ENCODE data around the gene ACTR2. TPM values are rescaled to one million over a fixed set of nuclear protein-coding genes. Genes with fewer than 3 reads are reported as not detected.
A peak's percentile ranks its signal among the peaks of the same experiment; 100 is the strongest.
"Not testable (repeated sequence)": the region's sequence is repeated elsewhere in the genome, so short reads cannot be mapped to it uniquely, and the experiment has no call there.

Gene ACTR2
- polyA plus RNA-seq (2013, experiment 1 of 2) = 104 TPM
- polyA plus RNA-seq (2013, experiment 2 of 2) = 104 TPM

- H3K4me2 ChIP-seq (ENCODE audit: low read length) = peak within 1 kb of the TSS; percentile 90
- H3K23ac ChIP-seq (ENCODE audit: low read length) = peak within 1 kb of the TSS; percentile 4
- H3K56ac ChIP-seq (ENCODE audit: low read length) = peak within 1 kb of the TSS; percentile 98
- H3K9ac ChIP-seq (ENCODE audit: low read length) = peak within 1 kb of the TSS; percentile 93
- H3K4me1 ChIP-seq (ENCODE audit: control insufficient read depth, low read depth, low read length) = no peaks in the 10 kb centered on the region
- H3K27ac ChIP-seq (ENCODE audit: low read depth, low read length) = peak within 1 kb of the TSS; percentile 89
- H2BK5ac ChIP-seq (ENCODE audit: low read length) = peak within 1 kb of the TSS; percentile 77
- no peak within 1 kb of the TSS for H2AK5ac ChIP-seq (ENCODE audit: low read length)
- H4K5ac ChIP-seq (ENCODE audit: low read length) = no peak within 1 kb of the TSS
- DNase-seq = peak; percentile 98
- H3K27me3 ChIP-seq (ENCODE audit: insufficient read depth, low read length, poor library complexity) = no peaks in the 10 kb centered on the region
- H3K36me3 ChIP-seq (ENCODE audit: control insufficient read depth, insufficient read depth, low read length) = no peaks in the 10 kb centered on the region
- peak within 1 kb of the TSS; percentile 70 for H3K18ac ChIP-seq (ENCODE audit: low read length)
- H3K79me2 ChIP-seq (ENCODE audit: control insufficient read depth, insufficient read depth, low read length) = peaks cover 29% of the 10 kb centered on the region
- peak within 1 kb of the TSS; percentile 54 for H2BK120ac ChIP-seq (ENCODE audit: low read depth, low read length)
- no CpG with 5 or more reads among the region's 82 CpGs for WGBS (ENCODE audit: extremely low coverage, insufficient coverage, low lambda C conversion rate)
- H4K8ac ChIP-seq (ENCODE audit: low read depth, low read length) = peak within 1 kb of the TSS; percentile 1
- H3K4me3 ChIP-seq (ENCODE audit: low read length) = peak within 1 kb of the TSS; percentile 71
- peaks cover 7% of the 10 kb centered on the region for H3K79me1 ChIP-seq (ENCODE audit: low read length)
- peak within 1 kb of the TSS; percentile 82 for H3K4ac ChIP-seq (ENCODE audit: low read depth, low read length)
- H2BK15ac ChIP-seq (replicated peaks; ENCODE audit: low read depth) = no peak within 1 kb of the TSS
Measured at GRCh38 chr2:65227456-65228262, at the start of gene ACTR2. ACTR2 (plus strand) TSS chr2:65227831; CDS start chr2:65227910, 79 bp downstream.

GRCh38 chr2:65182570-65182969 is 45.1 kb upstream of the ACTR2 start:
- Histone ChIP-seq H2BK15ac (replicated peaks; ENCODE audit: low read depth) (no peak overlapping the region), H2BK120ac (ENCODE audit: low read depth, low read length) (no peak overlapping the region), H3K27me3 (ENCODE audit: insufficient read depth, low read length, poor library complexity) (no peaks in the 10 kb centered on the region), H2BK5ac (ENCODE audit: low read length) (no peak overlapping the region), H3K18ac (ENCODE audit: low read length) (no peak overlapping the region), H3K79me2 (ENCODE audit: control insufficient read depth, insufficient read depth, low read length) (no peaks in the 10 kb centered on the region), H3K4me3 (ENCODE audit: low read length) (no peak overlapping the region), H3K56ac (ENCODE audit: low read length) (no peak overlapping the region), H3K23ac (ENCODE audit: low read length) (no peak overlapping the region), H2AK5ac (ENCODE audit: low read length) (no peak overlapping the region), H3K9ac (ENCODE audit: low read length) (no peak overlapping the region), H3K4me2 (ENCODE audit: low read length) (no peak overlapping the region), H3K36me3 (ENCODE audit: control insufficient read depth, insufficient read depth, low read length) (no peaks in the 10 kb centered on the region), H3K4me1 (ENCODE audit: control insufficient read depth, low read depth, low read length) (peaks cover 2% of the 10 kb centered on the region), H4K5ac (ENCODE audit: low read length) (no peak overlapping the region), H3K79me1 (ENCODE audit: low read length) (no peaks in the 10 kb centered on the region), H4K8ac (ENCODE audit: low read depth, low read length) (no peak overlapping the region), H3K4ac (ENCODE audit: low read depth, low read length) (no peak overlapping the region), H3K27ac (ENCODE audit: low read depth, low read length) (no peak overlapping the region)
- no CpG with 5 or more reads among the region's 5 CpGs for WGBS (ENCODE audit: extremely low coverage, insufficient coverage, low lambda C conversion rate)
- no peak for DNase-seq

GRCh38 chr2:65183406-65183805 is 44.2 kb upstream of the ACTR2 start:
- H4K5ac ChIP-seq (ENCODE audit: low read length); H2BK5ac ChIP-seq (ENCODE audit: low read length); H3K4me3 ChIP-seq (ENCODE audit: low read length); H3K56ac ChIP-seq (ENCODE audit: low read length); H3K27me3 ChIP-seq (ENCODE audit: insufficient read depth, low read length, poor library complexity); H2AK5ac ChIP-seq (ENCODE audit: low read length); H4K8ac ChIP-seq (ENCODE audit: low read depth, low read length); H3K9ac ChIP-seq (ENCODE audit: low read length); DNase-seq; H3K79me2 ChIP-seq (ENCODE audit: control insufficient read depth, insufficient read depth, low read length); H3K4ac ChIP-seq (ENCODE audit: low read depth, low read length); H3K36me3 ChIP-seq (ENCODE audit: control insufficient read depth, insufficient read depth, low read length); H3K18ac ChIP-seq (ENCODE audit: low read length); H3K4me1 ChIP-seq (ENCODE audit: control insufficient read depth, low read depth, low read length); H3K79me1 ChIP-seq (ENCODE audit: low read length); H3K27ac ChIP-seq (ENCODE audit: low read depth, low read length); H2BK15ac ChIP-seq (replicated peaks; ENCODE audit: low read depth); H3K4me2 ChIP-seq (ENCODE audit: low read length); H3K23ac ChIP-seq (ENCODE audit: low read length); H2BK120ac ChIP-seq (ENCODE audit: low read depth, low read length): not testable (repeated sequence)
- WGBS (ENCODE audit: extremely low coverage, insufficient coverage, low lambda C conversion rate) = no CpG with 5 or more reads among the region's 4 CpGs

- Histone ChIP-seq H3K4me1 (ENCODE audit: control insufficient read depth, low read depth, low read length) (peaks cover 2% of the 10 kb centered on the region), H2BK5ac (ENCODE audit: low read length) (no peak overlapping the region), H3K23ac (ENCODE audit: low read length) (no peak overlapping the region), H3K36me3 (ENCODE audit: control insufficient read depth, insufficient read depth, low read length) (no peaks in the 10 kb centered on the region), H2BK15ac (replicated peaks; ENCODE audit: low read depth) (no peak overlapping the region), H3K9ac (ENCODE audit: low read length) (no peak overlapping the region), H4K5ac (ENCODE audit: low read length) (no peak overlapping the region), H2AK5ac (ENCODE audit: low read length) (no peak overlapping the region), H3K4me2 (ENCODE audit: low read length) (no peak overlapping the region), H3K56ac (ENCODE audit: low read length) (no peak overlapping the region), H3K4me3 (ENCODE audit: low read length) (no peak overlapping the region), H3K18ac (ENCODE audit: low read length) (no peak overlapping the region), H3K79me1 (ENCODE audit: low read length) (no peaks in the 10 kb centered on the region), H3K4ac (ENCODE audit: low read depth, low read length) (no peak overlapping the region), H3K27me3 (ENCODE audit: insufficient read depth, low read length, poor library complexity) (no peaks in the 10 kb centered on the region), H3K79me2 (ENCODE audit: control insufficient read depth, insufficient read depth, low read length) (no peaks in the 10 kb centered on the region), H3K27ac (ENCODE audit: low read depth, low read length) (no peak overlapping the region), H2BK120ac (ENCODE audit: low read depth, low read length) (peak overlapping the region; percentile 32), H4K8ac (ENCODE audit: low read depth, low read length) (no peak overlapping the region)
- DNase-seq = no peak
- no CpG with 5 or more reads among the region's 3 CpGs for WGBS (ENCODE audit: extremely low coverage, insufficient coverage, low lambda C conversion rate)
Measured at GRCh38 chr2:65185012-65185411, 42.6 kb upstream of the ACTR2 start.

GRCh38 chr2:65186093-65186868 is 41.4 kb upstream of the ACTR2 start:
- no peak overlapping the region for H3K18ac ChIP-seq (ENCODE audit: low read length)
- H2BK120ac ChIP-seq (ENCODE audit: low read depth, low read length) = no peak overlapping the region
- no peak overlapping the region for H3K23ac ChIP-seq (ENCODE audit: low read length)
- H3K4ac ChIP-seq (ENCODE audit: low read depth, low read length) = peak overlapping the region; percentile 37
- no peaks in the 10 kb centered on the region for H3K27me3 ChIP-seq (ENCODE audit: insufficient read depth, low read length, poor library complexity)
- H2BK5ac ChIP-seq (ENCODE audit: low read length) = no peak overlapping the region
- H2AK5ac ChIP-seq (ENCODE audit: low read length) = no peak overlapping the region
- H3K4me1 ChIP-seq (ENCODE audit: control insufficient read depth, low read depth, low read length) = peaks cover 2% of the 10 kb centered on the region
- no peak overlapping the region for H3K4me2 ChIP-seq (ENCODE audit: low read length)
- H3K4me3 ChIP-seq (ENCODE audit: low read length) = no peak overlapping the region
- H3K56ac ChIP-seq (ENCODE audit: low read length) = no peak overlapping the region
- H3K36me3 ChIP-seq (ENCODE audit: control insufficient read depth, insufficient read depth, low read length) = no peaks in the 10 kb centered on the region
- no peak overlapping the region for H4K5ac ChIP-seq (ENCODE audit: low read length)
- no CpG with 5 or more reads among the region's 23 CpGs for WGBS (ENCODE audit: extremely low coverage, insufficient coverage, low lambda C conversion rate)
- H2BK15ac ChIP-seq (replicated peaks; ENCODE audit: low read depth) = no peak overlapping the region
- no peaks in the 10 kb centered on the region for H3K79me2 ChIP-seq (ENCODE audit: control insufficient read depth, insufficient read depth, low read length)
- H3K27ac ChIP-seq (ENCODE audit: low read depth, low read length) = no peak overlapping the region
- DNase-seq = peak; percentile 19
- H3K9ac ChIP-seq (ENCODE audit: low read length) = no peak overlapping the region
- no peaks in the 10 kb centered on the region for H3K79me1 ChIP-seq (ENCODE audit: low read length)
- H4K8ac ChIP-seq (ENCODE audit: low read depth, low read length) = no peak overlapping the region

Data from mesendoderm (in vitro differentiated cells).